K562 (cell line): ENCODE measurements around the gene SOX21. TPM values are rescaled to one million over a fixed set of nuclear protein-coding genes. Genes with fewer than 3 reads are reported as not detected.
A peak's percentile ranks its signal among the peaks of the same experiment; 100 is the strongest.

Experiments used
- ATAC-seq: fragments of 200-7000 bp; cut with Tn5 transposase; 3 replicates; pipeline ENCODE4 v1.9.1; 2020; ENCODE audit warnings: moderate library complexity
- BruUV-seq: library from RNA; stranded (reverse); fragments of 400-500 nt; replicated peaks from 2 replicates; lab custom pipeline; 2021; lab: Mats Ljungman, UMichigan
- CTCF ChIA-PET: fragments of 300-600 bp; formaldehyde crosslinking; extraction: SDS; loops from one replicate; lab custom pipeline; 2021; ENCODE audit warnings: low intra/inter-chr PET ratio; lab: Yijun Ruan, JAX
- POLR2A ChIA-PET: fragments of 300-600, 350-650 bp; sonication (Branson Sonifier 250); formaldehyde crosslinking; extraction: SDS; loops from one replicate; lab custom pipeline; 2021; ENCODE audit warnings: antibody characterized with exemption, inconsistent platforms; lab: Yijun Ruan, JAX
- DNase-seq, 4 experiments: peaks; one replicate each; pipeline versions ENCODE4 v3.0.0 to v3.0.0-alpha.2; 2011 to 2018; ENCODE audit warnings: low spot score in 3 of 4, mixed read lengths in 3 of 4; ENCODE audit errors: extremely low read depth in 1 of 4
- FAIRE-seq: peaks from 2 replicates; lab custom pipeline; 2011; peaks lifted over from hg19 to GRCh38; lab: Jason Lieb, UNC
- H2AFZ ChIP-seq: 2 replicates; pipeline ENCODE4 v1.6.0; 2011; ENCODE audit warnings: low read depth, low read length, control low read depth, inconsistent platforms
- H3K27ac ChIP-seq: fragments of 200-600 bp; 3 replicates; pipeline ENCODE4 v1.8.0; 2011; ENCODE audit warnings: low read depth, mild to moderate bottlenecking, control low read depth, inconsistent platforms, low read length, moderate library complexity, mixed read lengths; ENCODE audit errors: extremely low read depth
- H3K27me3 ChIP-seq, 2 experiments: fragments of 300-600 bp in 1 of 2; 2 replicates in 1 of 2; 3 replicates in 1 of 2; pipeline versions ENCODE4 v1.6.0 to v1.8.0; 2011; ENCODE audit warnings: inconsistent platforms in 2 of 2, low read length in 2 of 2, mild to moderate bottlenecking in 1 of 2, mixed read lengths in 1 of 2, moderate library complexity in 1 of 2; ENCODE audit not compliant: control insufficient read depth in 2 of 2, insufficient read depth in 2 of 2
- H3K36me3 ChIP-seq: fragments of 300-600 bp; 3 replicates; pipeline ENCODE4 v1.8.0; 2011; ENCODE audit warnings: mild to moderate bottlenecking, low read length, inconsistent platforms; ENCODE audit not compliant: control insufficient read depth, insufficient read depth
- H3K4me1 ChIP-seq, 2 experiments: fragments of 200-600 bp in 1 of 2; replicated peaks in 1 of 2; 2 replicates in 1 of 2; 3 replicates in 1 of 2; pipeline versions ENCODE4 v1.5.1 to v1.8.0; 2011; ENCODE audit warnings: inconsistent platforms in 2 of 2, low read length in 2 of 2, mild to moderate bottlenecking in 1 of 2, mixed read lengths in 1 of 2, moderate library complexity in 1 of 2; ENCODE audit not compliant: control insufficient read depth in 2 of 2, insufficient read depth in 2 of 2
- H3K4me2 ChIP-seq: 2 replicates; pipeline ENCODE4 v1.6.1; 2011; ENCODE audit warnings: low read length, control low read depth, inconsistent platforms, mixed read lengths; ENCODE audit not compliant: insufficient read depth
- H3K4me3 ChIP-seq: fragments of 200-600 bp; sonication (generic), shearing (Covaris generic); 2 replicates; pipeline ENCODE4 v1.5.1; 2016; ENCODE audit warnings: control low read depth, inconsistent platforms
- H3K79me2 ChIP-seq: fragments of 200-600 bp; 3 replicates; pipeline ENCODE4 v1.8.0; 2011; ENCODE audit warnings: low read length, inconsistent platforms; ENCODE audit not compliant: control insufficient read depth, insufficient read depth
- H3K9ac ChIP-seq, 2 experiments: 2 replicates each; pipeline versions ENCODE4 v1.6.0 to v1.6.1; 2011; ENCODE audit warnings: low read depth in 2 of 2, low read length in 2 of 2, control low read depth in 1 of 2, inconsistent platforms in 1 of 2, mild to moderate bottlenecking in 1 of 2, mixed read lengths in 1 of 2; ENCODE audit not compliant: insufficient read depth in 1 of 2
- H3K9me1 ChIP-seq: one replicate; pipeline ENCODE4 v1.6.0; 2011; ENCODE audit warnings: inconsistent platforms, mild to moderate bottlenecking, low read length, moderate library complexity; ENCODE audit not compliant: control insufficient read depth, insufficient read depth
- H3K9me3 ChIP-seq: replicated peaks from 2 replicates; pipeline ENCODE4 v1.5.1; 2011; ENCODE audit warnings: low read depth, low read length, inconsistent platforms; ENCODE audit not compliant: control insufficient read depth, insufficient read depth
- H4K20me1 ChIP-seq: replicated peaks from 2 replicates; pipeline ENCODE4 v1.6.1; 2011; ENCODE audit warnings: low read length, inconsistent platforms, mixed read lengths; ENCODE audit not compliant: control insufficient read depth, insufficient read depth
- EGR1 ChIP-seq: fragments of 450-650 bp; conservative IDR thresholded peaks from 2 replicates; pipeline ENCODE4 v1.6.1; 2017; ENCODE audit warnings: mild to moderate bottlenecking
- GABPB1 ChIP-seq: sonication (generic); formaldehyde crosslinking; IDR thresholded peaks from 2 replicates; pipeline ENCODE4 v1.8.0; 2022; ENCODE audit warnings: mild to moderate bottlenecking, missing genetic modification reagents
- GTF2E2 ChIP-seq: fragments of 200-800 bp; sonication (Bioruptor generic); IDR thresholded peaks from 2 replicates; pipeline ENCODE4 v1.6.1; 2016; ENCODE audit warnings: missing genetic modification characterization, missing compliant biosample characterization
- MYNN ChIP-seq, 2 experiments: sonication (generic); formaldehyde crosslinking in 1 of 2; IDR thresholded peaks; 2 replicates each; pipeline versions ENCODE4 v1.5.0 to v1.6.1; 2016 to 2020; ENCODE audit warnings: antibody characterized with exemption in 1 of 2, missing genetic modification reagents in 1 of 2
- ZBTB11 ChIP-seq, 3 experiments: fragments of 200-800 bp in 1 of 3; fragments of 250-450 bp in 1 of 3; fragments of 450-650 bp in 1 of 3; sonication (Bioruptor Pico) in 1 of 3; sonication (Bioruptor generic) in 1 of 3; formaldehyde crosslinking in 1 of 3; IDR thresholded peaks; 2 replicates each; pipeline versions ENCODE4 v1.6.1 to v1.8.0; 2016 to 2022; ENCODE audit warnings: mild to moderate bottlenecking in 2 of 3, missing genetic modification characterization in 2 of 3, missing compliant biosample characterization in 1 of 3, moderate library complexity in 1 of 3
- ZNF143 ChIP-seq: sonication (generic); formaldehyde crosslinking; IDR thresholded peaks from 2 replicates; pipeline ENCODE4 v1.9.0; 2022; ENCODE audit warnings: mild to moderate bottlenecking, missing genetic modification reagents
- ZNF639 ChIP-seq, 2 experiments: fragments of 200-800 bp in 1 of 2; sonication (Bioruptor generic) in 1 of 2; sonication (generic) in 1 of 2; formaldehyde crosslinking in 1 of 2; IDR thresholded peaks in 1 of 2; conservative IDR thresholded peaks in 1 of 2; 2 replicates each; pipeline versions ENCODE4 v1.5.0 to v1.6.1; 2016 to 2020; ENCODE audit warnings: missing compliant biosample characterization in 1 of 2, missing genetic modification characterization in 1 of 2, missing genetic modification reagents in 1 of 2
- WGBS: fragments of 100-300 bp; shearing (Covaris generic); methylation state at CpG from one replicate; pipeline ENCODE4 v1.1.6; 2016; ENCODE audit warnings: low coverage, mixed read lengths; ENCODE audit not compliant: insufficient coverage; ENCODE audit errors: missing lambda C conversion rate; 5-methylcytosine and 5-hydroxymethylcytosine counted together
- in situ Hi-C: fragments of 300-500 bp; cut with MboI; formaldehyde crosslinking; loops from 4 replicates; pipeline ENCODE4 v1.15.0; 2018; ENCODE audit warnings: inconsistent platforms, mixed read lengths
- intact Hi-C: fragments of 100-400 bp; cut with micrococcal nuclease; formaldehyde crosslinking; loops from 2 replicates; pipeline ENCODE4 v1.14.2; 2022
- polyA plus RNA-seq, 8 experiments: library from polyadenylated mRNA; depleted of rRNA in 4 of 8; stranded (reverse) in 5 of 8; unstranded in 3 of 8; fragments of >200 nt; fragmentation: Nextera tagmentation in 2 of 8; fragmentation: Illumina TruSeq in 1 of 8; extraction: Ambion mirVana in 2 of 8; extraction: Trizol in 1 of 8; gene quantifications; 2 replicates each; pipeline versions ENCODE4 v1.2.1 to v1.2.3, GENCODE V29; 2011 to 2014; ENCODE audit warnings: inconsistent platforms in 1 of 8, missing spikeins in 1 of 8
- total RNA-seq, 7 experiments: library from RNA; depleted of rRNA in 6 of 7; stranded (reverse); fragments of >200 nt in 6 of 7; fragmentation: Illumina TruSeq in 2 of 7; extraction: Trizol in 2 of 7; gene quantifications; 2 replicates each; pipeline versions ENCODE4 v1.2.1 to v1.2.3, GENCODE V29; 2011 to 2021; ENCODE audit warnings: low replicate concordance in 1 of 7

SOX21 gene
- total and polyA plus RNA-seq, 9 of the 15 experiments (the other 6 are each of a cell fraction or from before 2014, with no cell fraction given), result 0.07 TPM; not detected in 8

GRCh38 chr13:94672400-94672799 is 39.9 kb downstream of the SOX21 start (continued):
- TF ChIP-seq ZNF639 (CRISPR knock-in tag; conservative IDR thresholded peaks at IDR 0.05 in 1 of 2, IDR thresholded peaks at IDR 0.05 in 1 of 2), result no peak
- no peak for TF ChIP-seq GTF2E2
- no peak for TF ChIP-seq ZNF143 (CRISPR knock-in tag)
- no peak for TF ChIP-seq GABPB1 (CRISPR knock-in tag)

- no peaks in the 10 kb centered on the region for H4K20me1 ChIP-seq
- TF ChIP-seq EGR1 (peak; percentile 64), MYNN (IDR thresholded peaks at IDR 0.05) (no peak), MYNN (CRISPR knock-in tag; IDR thresholded peaks at IDR 0.05) (no peak), ZBTB11 (CRISPR knock-in tag; IDR thresholded peaks at IDR 0.05) (no peak)
- TF ChIP-seq, all 486 proteins: peak for 1
- in situ Hi-C loops, result loop anchor here (25.0 kb wide), 1 partner anchor 745 kb away; no protein-coding TSS in a partner anchor
- Histone ChIP-seq H3K4me3 (no peak overlapping the region), H3K27ac (no peak overlapping the region; the same call in 2 of the 3 replicates), H3K4me2 (no peak overlapping the region), H3K9ac (no peak overlapping the region), H3K9me1 (no peaks in the 10 kb centered on the region), H2AFZ (peak overlapping the region; percentile 85), H3K9me3 (no peaks in the 10 kb centered on the region), H3K36me3 (no peaks in the 10 kb centered on the region; the same call in 2 of the 3 replicates), H3K4me1 (peaks cover 5 to 47% of the 10 kb centered on the region in 2 experiments; a peak in 4 of 5 replicates), H3K27me3 (no peaks in the 10 kb centered on the region), H3K79me2 (no peaks in the 10 kb centered on the region)
- ChIA-PET CTCF (no interaction called here), POLR2A (no interaction called here)
- ATAC-seq (no peak), FAIRE-seq (no peak), DNase-seq (no peak)
- intact Hi-C loops, result loop anchor here (10.0 kb wide), 1 partner anchor 738 kb away; no protein-coding TSS in a partner anchor
- 33% methylated on average over 2 of the region's 2 CpGs for WGBS
- no TSS peak for BruUV-seq
Measured at GRCh38 chr13:94667190-94667589, 45.2 kb downstream of the SOX21 start.
